ENCODE results near the gene CFAP100.

CFAP100 gene

GRCh38 chr3:126394179-126394976, at the start of gene CFAP100:
TSS of gene CFAP100 (plus strand) at chr3:126394909. CDS start at chr3:126396001, 1,092 bp downstream.
- peak; percentile 8 for DNase-seq

GRCh38 chr3:126345231-126345630, 49.5 kb upstream of the CFAP100 start:
- DNase-seq = no peak

- no peak for DNase-seq
Observed at GRCh38 chr3:126345641-126346460, 48.9 kb upstream of the CFAP100 start.

- no peak for DNase-seq
Observed at GRCh38 chr3:126346466-126346865, 48.2 kb upstream of the CFAP100 start.

- DNase-seq = no peak
Observed at GRCh38 chr3:126347543-126348161, 47.1 kb upstream of the CFAP100 start.

- DNase-seq = no peak
Observed at GRCh38 chr3:126348308-126348920, 46.3 kb upstream of the CFAP100 start.

- DNase-seq = no peak
Observed at GRCh38 chr3:126349071-126349470, 45.6 kb upstream of the CFAP100 start.

GRCh38 chr3:126349611-126350501, 44.9 kb upstream of the CFAP100 start:
- DNase-seq = no peak

GRCh38 chr3:126350502-126351085, 44.1 kb upstream of the CFAP100 start:
- no peak for DNase-seq

GRCh38 chr3:126351086-126351770, 43.5 kb upstream of the CFAP100 start:
- DNase-seq = no peak

GRCh38 chr3:126351771-126352475, 42.8 kb upstream of the CFAP100 start:
- no peak for DNase-seq

GRCh38 chr3:126352476-126353454, 41.9 kb upstream of the CFAP100 start:
- no peak for DNase-seq

- DNase-seq = no peak
Observed at GRCh38 chr3:126353694-126354321, 40.9 kb upstream of the CFAP100 start.

GRCh38 chr3:126354776-126355175, 39.9 kb upstream of the CFAP100 start:
- no peak for DNase-seq

- no peak for DNase-seq
Observed at GRCh38 chr3:126355251-126355650, 39.5 kb upstream of the CFAP100 start.

- DNase-seq = peak; percentile 49
Observed at GRCh38 chr3:126355777-126356372, 38.8 kb upstream of the CFAP100 start.

GRCh38 chr3:126356373-126357264, 38.1 kb upstream of the CFAP100 start:
- no peak for DNase-seq
